ENCODE data around the gene NIPAL4. TPM values are rescaled to one million over a fixed set of nuclear protein-coding genes. Genes with fewer than 3 reads are reported as not detected.

The NIPAL4 gene
- total RNA-seq, 4 donors from 2014 or later = 74.1 to 130 (median 82.1) TPM

GRCh38 chr5:157471709-157472108 is 11.7 kb downstream of the NIPAL4 start:
- intact Hi-C loops (cut with DNase I; ENCODE audit: low total_unique reads) = loop anchor here (10.0 kb wide), 1 partner anchor 147 kb away; no protein-coding TSS in a partner anchor
- no peak overlapping the region for H3K4me3 ChIP-seq (ENCODE audit: low read depth, poor library complexity, severe bottlenecking)
- 100% methylated on average over 1 of the region's 1 CpG for WGBS, 2 donors
- DNase-seq (ENCODE audit: low spot score in 2 of 2) = no peak
- TF ChIP-seq CTCF (IDR thresholded peaks at IDR 0.05) = no peak
- TF ChIP-seq POLR2A (IDR thresholded peaks at IDR 0.05) = no peak

- TF ChIP-seq CTCF (IDR thresholded peaks at IDR 0.05) (no peak), POLR2A (IDR thresholded peaks at IDR 0.05) (no peak)
- no peak for DNase-seq (ENCODE audit: low spot score in 2 of 2)
- intact Hi-C loops (cut with DNase I; ENCODE audit: low total_unique reads) = loop anchor here (10.0 kb wide), 1 partner anchor 149 kb away; no protein-coding TSS in a partner anchor
Measured at GRCh38 chr5:157473383-157474320, 13.6 kb downstream of the NIPAL4 start.

GRCh38 chr5:157475432-157475831 is 15.4 kb downstream of the NIPAL4 start:
- H3K4me3 ChIP-seq (ENCODE audit: low read depth, poor library complexity, severe bottlenecking) = no peak overlapping the region
- 82 to 91% methylated on average over 3 of the region's 3 CpGs for WGBS, 2 donors
- DNase-seq (ENCODE audit: low spot score in 2 of 2) = no peak
- intact Hi-C loops (cut with DNase I; ENCODE audit: low total_unique reads) = loop anchor here (5.0 to 10.0 kb wide), 2 partner anchors 43 to 151 kb away; no protein-coding TSS in a partner anchor
- no peak for TF ChIP-seq CTCF (IDR thresholded peaks at IDR 0.05)
- no peak for TF ChIP-seq POLR2A (IDR thresholded peaks at IDR 0.05)

More at GRCh38 chr5:157473383-157474320, 13.6 kb downstream of the NIPAL4 start:
- 75 to 76% methylated on average over 7 of the region's 7 CpGs for WGBS, 2 donors
- no peak overlapping the region for H3K4me3 ChIP-seq (ENCODE audit: low read depth, poor library complexity, severe bottlenecking)

- WGBS, 2 donors = 56 to 70% methylated on average over 7 of the region's 7 CpGs
- DNase-seq (ENCODE audit: low spot score in 2 of 2) = peak in 1 of 2 donors; percentile 37
- TF ChIP-seq CTCF (IDR thresholded peaks at IDR 0.05) = no peak
- TF ChIP-seq POLR2A (IDR thresholded peaks at IDR 0.05) = no peak
- intact Hi-C loops (cut with DNase I; ENCODE audit: low total_unique reads) = loop anchor here (5.0 to 10.0 kb wide), 2 partner anchors 45 to 152 kb away; no protein-coding TSS in a partner anchor
- no peak overlapping the region for H3K4me3 ChIP-seq (ENCODE audit: low read depth, poor library complexity, severe bottlenecking)
Measured at GRCh38 chr5:157476702-157477408, 16.8 kb downstream of the NIPAL4 start.

GRCh38 chr5:157477814-157478494 is 17.9 kb downstream of the NIPAL4 start:
- H3K4me3 ChIP-seq (ENCODE audit: low read depth, poor library complexity, severe bottlenecking) = no peak overlapping the region
- no peak for DNase-seq (ENCODE audit: low spot score in 2 of 2)
- WGBS, 2 donors = 56 to 60% methylated on average over 5 of the region's 5 CpGs
- no peak for TF ChIP-seq CTCF (IDR thresholded peaks at IDR 0.05)
- no peak for TF ChIP-seq POLR2A (IDR thresholded peaks at IDR 0.05)
- intact Hi-C loops (cut with DNase I; ENCODE audit: low total_unique reads) = loop anchor here (5.0 to 10.0 kb wide), 2 partner anchors 46 to 153 kb away; no protein-coding TSS in a partner anchor

All from lower leg skin (tissue), 4 donors.